Measurements from ENCODE around the gene ZNF296.

ZNF296 gene

GRCh38 chr19:45086480-45086879 is 10.2 kb upstream of the ZNF296 start:
- no peak overlapping the region for H4K91ac ChIP-seq (ENCODE audit: low read depth, low read length, poor library complexity)
- WGBS, 2 donors (ENCODE audit: extremely low coverage in 2 of 2, insufficient read length in 2 of 2, insufficient replicate concordance in 1 of 2) = no CpG with 5 or more reads among the region's 4 CpGs
- no peak overlapping the region for H2AK5ac ChIP-seq (ENCODE audit: low read depth, low read length)
- H2BK5ac ChIP-seq (ENCODE audit: low read length) = no peak overlapping the region
- H3K23ac ChIP-seq (ENCODE audit: low read depth, low read length, poor library complexity) = no peak overlapping the region
- no peak overlapping the region for H2BK120ac ChIP-seq (ENCODE audit: low read depth, low read length)
- H3K4ac ChIP-seq (ENCODE audit: low read length) = no peak overlapping the region
- H3K4me2 ChIP-seq (ENCODE audit: insufficient read depth, low read length, poor library complexity, severe bottlenecking) = no peak overlapping the region
- peaks cover 10% of the 10 kb centered on the region for H3K79me1 ChIP-seq (ENCODE audit: low read depth, low read length)
- H3K4me1 ChIP-seq (ENCODE audit: control insufficient read depth in 2 of 2, insufficient read depth in 1 of 2, low read depth in 1 of 2, low read length in 2 of 2) = peaks cover 4 to 5% of the 10 kb centered on the region in 2 donors
- H2BK15ac ChIP-seq (ENCODE audit: low read length) = no peak overlapping the region
- no peak overlapping the region for H3K4me3 ChIP-seq (ENCODE audit: low read length in 2 of 2)
- H2BK12ac ChIP-seq (ENCODE audit: low read length) = no peak overlapping the region
- H3K9me3 ChIP-seq (replicated peaks in 1 of 2; ENCODE audit: control insufficient read depth in 2 of 2, insufficient read depth in 1 of 2, low read depth in 1 of 2, low read length in 2 of 2) = no peaks in the 10 kb centered on the region
- no peak for DNase-seq (ENCODE audit: low spot score)
- H3K18ac ChIP-seq (ENCODE audit: low read length) = no peak overlapping the region
- no peak overlapping the region for H4K8ac ChIP-seq (ENCODE audit: low read depth, low read length)
- H3K36me3 ChIP-seq (replicated peaks in 1 of 2; ENCODE audit: control insufficient read depth in 2 of 2, insufficient read depth in 2 of 2, low read length in 2 of 2) = peaks cover 17 to 59% of the 10 kb centered on the region in 2 donors
- H3K27ac ChIP-seq (replicated peaks; ENCODE audit: low read length) = no peak overlapping the region
- no peak overlapping the region for H3K9ac ChIP-seq (ENCODE audit: low read depth, low read length, poor library complexity)
- H3K27me3 ChIP-seq (ENCODE audit: control insufficient read depth in 3 of 3, insufficient read depth in 3 of 3, low read depth in 1 of 3, low read length in 3 of 3) = no peaks in the 10 kb centered on the region
- no peak overlapping the region for H3K14ac ChIP-seq (ENCODE audit: low read length)
- no peak overlapping the region for H2AFZ ChIP-seq (ENCODE audit: low read length)

GRCh38 chr19:45082170-45082569 is 5.9 kb upstream of the ZNF296 start:
- Histone ChIP-seq H3K9me3 (replicated peaks in 1 of 2; ENCODE audit: control insufficient read depth in 2 of 2, insufficient read depth in 1 of 2, low read depth in 1 of 2, low read length in 2 of 2) (no peaks in the 10 kb centered on the region), H3K14ac (ENCODE audit: low read length) (no peak overlapping the region), H3K4me1 (ENCODE audit: control insufficient read depth in 2 of 2, insufficient read depth in 1 of 2, low read depth in 1 of 2, low read length in 2 of 2) (peaks cover 3 to 7% of the 10 kb centered on the region in 2 donors), H3K36me3 (replicated peaks in 1 of 2; ENCODE audit: control insufficient read depth in 2 of 2, insufficient read depth in 2 of 2, low read length in 2 of 2) (peaks cover 8 to 36% of the 10 kb centered on the region in 2 donors), H3K9ac (ENCODE audit: low read depth, low read length, poor library complexity) (peak overlapping the region; percentile 81), H2AK5ac (ENCODE audit: low read depth, low read length) (peak overlapping the region; percentile 46), H4K8ac (ENCODE audit: low read depth, low read length) (no peak overlapping the region), H3K4ac (ENCODE audit: low read length) (no peak overlapping the region), H2BK5ac (ENCODE audit: low read length) (no peak overlapping the region), H2AFZ (ENCODE audit: low read length) (no peak overlapping the region), H3K4me2 (ENCODE audit: insufficient read depth, low read length, poor library complexity, severe bottlenecking) (no peak overlapping the region), H3K18ac (ENCODE audit: low read length) (no peak overlapping the region), H4K91ac (ENCODE audit: low read depth, low read length, poor library complexity) (no peak overlapping the region), H2BK15ac (ENCODE audit: low read length) (no peak overlapping the region), H2BK120ac (ENCODE audit: low read depth, low read length) (no peak overlapping the region), H2BK12ac (ENCODE audit: low read length) (no peak overlapping the region), H3K27ac (replicated peaks; ENCODE audit: low read length) (no peak overlapping the region), H3K4me3 (ENCODE audit: low read length in 2 of 2) (no peak overlapping the region), H3K27me3 (ENCODE audit: control insufficient read depth in 3 of 3, insufficient read depth in 3 of 3, low read depth in 1 of 3, low read length in 3 of 3) (peaks cover 0 to 4% (median 3%) of the 10 kb centered on the region in 3 experiments), H3K23ac (ENCODE audit: low read depth, low read length, poor library complexity) (no peak overlapping the region), H3K79me1 (ENCODE audit: low read depth, low read length) (peaks cover 12% of the 10 kb centered on the region)
- WGBS, 2 donors (ENCODE audit: extremely low coverage in 2 of 2, insufficient read length in 2 of 2, insufficient replicate concordance in 1 of 2) = no CpG with 5 or more reads among the region's 5 CpGs
- no peak for DNase-seq (ENCODE audit: low spot score)

- H3K4me1 ChIP-seq (ENCODE audit: control insufficient read depth in 2 of 2, insufficient read depth in 1 of 2, low read depth in 1 of 2, low read length in 2 of 2) = peaks cover 8 to 9% of the 10 kb centered on the region in 2 donors
- no peak overlapping the region for H2BK12ac ChIP-seq (ENCODE audit: low read length)
- H3K79me1 ChIP-seq (ENCODE audit: low read depth, low read length) = peaks cover 10% of the 10 kb centered on the region
- H2AK5ac ChIP-seq (ENCODE audit: low read depth, low read length) = no peak overlapping the region
- peak overlapping the region; percentile 24 for H2BK5ac ChIP-seq (ENCODE audit: low read length)
- H3K18ac ChIP-seq (ENCODE audit: low read length) = no peak overlapping the region
- H4K8ac ChIP-seq (ENCODE audit: low read depth, low read length) = no peak overlapping the region
- no peak overlapping the region for H3K14ac ChIP-seq (ENCODE audit: low read length)
- H3K4me3 ChIP-seq (ENCODE audit: low read length in 2 of 2) = peak overlapping the region; percentile 90 to 92
- no peak overlapping the region for H3K4ac ChIP-seq (ENCODE audit: low read length)
- no peak for DNase-seq (ENCODE audit: low spot score)
- no peaks in the 10 kb centered on the region for H3K9me3 ChIP-seq (replicated peaks in 1 of 2; ENCODE audit: control insufficient read depth in 2 of 2, insufficient read depth in 1 of 2, low read depth in 1 of 2, low read length in 2 of 2)
- peak overlapping the region; percentile 81 for H3K4me2 ChIP-seq (ENCODE audit: insufficient read depth, low read length, poor library complexity, severe bottlenecking)
- H4K91ac ChIP-seq (ENCODE audit: low read depth, low read length, poor library complexity) = no peak overlapping the region
- peak overlapping the region; percentile 90 for H3K9ac ChIP-seq (ENCODE audit: low read depth, low read length, poor library complexity)
- H3K36me3 ChIP-seq (replicated peaks in 1 of 2; ENCODE audit: control insufficient read depth in 2 of 2, insufficient read depth in 2 of 2, low read length in 2 of 2) = peaks cover 7 to 22% of the 10 kb centered on the region in 2 donors
- peak overlapping the region; percentile 85 for H3K27ac ChIP-seq (replicated peaks; ENCODE audit: low read length)
- peak overlapping the region; percentile 81 for H2BK120ac ChIP-seq (ENCODE audit: low read depth, low read length)
- no peak overlapping the region for H3K23ac ChIP-seq (ENCODE audit: low read depth, low read length, poor library complexity)
- H2AFZ ChIP-seq (ENCODE audit: low read length) = peak overlapping the region; percentile 90
- WGBS, 2 donors (ENCODE audit: extremely low coverage in 2 of 2, insufficient read length in 2 of 2, insufficient replicate concordance in 1 of 2) = no CpG with 5 or more reads among the region's 6 CpGs
- H2BK15ac ChIP-seq (ENCODE audit: low read length) = peak overlapping the region; percentile 58
- peaks cover 5 to 25% (median 20%) of the 10 kb centered on the region in 3 experiments for H3K27me3 ChIP-seq (ENCODE audit: control insufficient read depth in 3 of 3, insufficient read depth in 3 of 3, low read depth in 1 of 3, low read length in 3 of 3)
Measured at GRCh38 chr19:45079911-45080370, 3.7 kb upstream of the ZNF296 start.

- H3K36me3 ChIP-seq (replicated peaks in 1 of 2; ENCODE audit: control insufficient read depth in 2 of 2, insufficient read depth in 2 of 2, low read length in 2 of 2) = peaks cover 7 to 22% of the 10 kb centered on the region in 2 donors
- peak within 1 kb of the TSS; percentile 58 for H2BK15ac ChIP-seq (ENCODE audit: low read length)
- peak within 1 kb of the TSS; percentile 71 for H3K14ac ChIP-seq (ENCODE audit: low read length)
- peak within 1 kb of the TSS; percentile 79 for H4K91ac ChIP-seq (ENCODE audit: low read depth, low read length, poor library complexity)
- H3K4me1 ChIP-seq (ENCODE audit: control insufficient read depth in 2 of 2, insufficient read depth in 1 of 2, low read depth in 1 of 2, low read length in 2 of 2) = peaks cover 13 to 14% of the 10 kb centered on the region in 2 donors
- H2AFZ ChIP-seq (ENCODE audit: low read length) = peak within 1 kb of the TSS; percentile 90
- peak within 1 kb of the TSS; percentile 81 for H3K4me2 ChIP-seq (ENCODE audit: insufficient read depth, low read length, poor library complexity, severe bottlenecking)
- H3K9me3 ChIP-seq (replicated peaks in 1 of 2; ENCODE audit: control insufficient read depth in 2 of 2, insufficient read depth in 1 of 2, low read depth in 1 of 2, low read length in 2 of 2) = no peaks in the 10 kb centered on the region
- peak within 1 kb of the TSS; percentile 93 for H3K4ac ChIP-seq (ENCODE audit: low read length)
- H3K27ac ChIP-seq (replicated peaks; ENCODE audit: low read length) = peak within 1 kb of the TSS; percentile 85
- no peak within 1 kb of the TSS for H2BK12ac ChIP-seq (ENCODE audit: low read length)
- peaks cover 5 to 27% (median 20%) of the 10 kb centered on the region in 3 experiments for H3K27me3 ChIP-seq (ENCODE audit: control insufficient read depth in 3 of 3, insufficient read depth in 3 of 3, low read depth in 1 of 3, low read length in 3 of 3)
- peak within 1 kb of the TSS; percentile 98 for H3K23ac ChIP-seq (ENCODE audit: low read depth, low read length, poor library complexity)
- WGBS, 2 donors (ENCODE audit: extremely low coverage in 2 of 2, insufficient read length in 2 of 2, insufficient replicate concordance in 1 of 2) = no CpG with 5 or more reads among the region's 61 CpGs
- peak within 1 kb of the TSS; percentile 90 to 92 for H3K4me3 ChIP-seq (ENCODE audit: low read length in 2 of 2)
- peak within 1 kb of the TSS; percentile 59 for H2AK5ac ChIP-seq (ENCODE audit: low read depth, low read length)
- peak within 1 kb of the TSS; percentile 90 for H3K9ac ChIP-seq (ENCODE audit: low read depth, low read length, poor library complexity)
- peak within 1 kb of the TSS; percentile 98 for H3K18ac ChIP-seq (ENCODE audit: low read length)
- no peak within 1 kb of the TSS for H4K8ac ChIP-seq (ENCODE audit: low read depth, low read length)
- H2BK120ac ChIP-seq (ENCODE audit: low read depth, low read length) = peak within 1 kb of the TSS; percentile 81
- DNase-seq (ENCODE audit: low spot score) = peak; percentile 78
- peak within 1 kb of the TSS; percentile 24 for H2BK5ac ChIP-seq (ENCODE audit: low read length)
- H3K79me1 ChIP-seq (ENCODE audit: low read depth, low read length) = peaks cover 10% of the 10 kb centered on the region
Measured at GRCh38 chr19:45079063-45079910, 3.0 kb upstream of the ZNF296 start, which contains the start of gene GEMIN7. TSS of gene GEMIN7 (plus strand) at chr19:45079260. CDS start at chr19:45090115, 10,855 bp downstream.
